Thoracic aorta (tissue), 2 donors: ENCODE data around the gene RPTOR. TPM values are rescaled to one million over a fixed set of nuclear protein-coding genes. Genes with fewer than 3 reads are reported as not detected.

Source experiments
- ATAC-seq: fragments of 150-250 bp; one replicate; pipeline ENCODE4 v1.8.0; 2017; ENCODE audit warnings: low read depth; ENCODE audit not compliant: insufficient number of reproducible peaks, low FRiP score
- DNase-seq: peaks from one replicate; pipeline ENCODE4 v3.0.0-alpha.2; 2020; ENCODE audit warnings: low spot score
- H3K27ac ChIP-seq, 2 donors: fragments of 200-600 bp; sonication (generic); 1 replicate in 1 of 2; 2 replicates in 1 of 2; pipeline ENCODE4 v1.5.1; 2016; ENCODE audit warnings: mild to moderate bottlenecking in 2 of 2, moderate library complexity in 2 of 2
- H3K27me3 ChIP-seq: fragments of 200-600 bp; sonication (generic); replicated peaks from 2 replicates; pipeline ENCODE4 v1.6.0; 2016; ENCODE audit warnings: mild to moderate bottlenecking; ENCODE audit not compliant: insufficient read depth
- H3K36me3 ChIP-seq: fragments of 200-600 bp; sonication (generic); one replicate; pipeline ENCODE4 v1.5.1; 2016
- H3K4me1 ChIP-seq, 2 donors: fragments of 200-600 bp; sonication (generic); 1 replicate in 1 of 2; 2 replicates in 1 of 2; pipeline versions ENCODE4 v1.5.1 to v1.6.0; 2016; ENCODE audit warnings: low read depth in 2 of 2, mild to moderate bottlenecking in 1 of 2; ENCODE audit not compliant: control insufficient read depth in 1 of 2
- H3K4me3 ChIP-seq: fragments of 200-600 bp; sonication (generic); 2 replicates; pipeline ENCODE4 v1.5.1; 2016; ENCODE audit warnings: mild to moderate bottlenecking
- H3K9me3 ChIP-seq: fragments of 200-600 bp; sonication (generic); 2 replicates; pipeline ENCODE4 v1.5.1; 2016
- CTCF ChIP-seq: fragments of 200-600 bp; sonication (generic); IDR thresholded peaks from one replicate; pipeline ENCODE4 v1.5.1; 2019; ENCODE audit warnings: antibody characterized with exemption
- total RNA-seq, 2 donors: library from RNA; depleted of rRNA; stranded (reverse); fragments of >200 nt; gene quantifications; one replicate each; pipeline versions ENCODE4 v1.1.0 to v1.2.3, GENCODE V29; 2016

Gene RPTOR
- total RNA-seq, 2 donors from 2014 or later = 42.0 to 47.4 TPM

DNA sequence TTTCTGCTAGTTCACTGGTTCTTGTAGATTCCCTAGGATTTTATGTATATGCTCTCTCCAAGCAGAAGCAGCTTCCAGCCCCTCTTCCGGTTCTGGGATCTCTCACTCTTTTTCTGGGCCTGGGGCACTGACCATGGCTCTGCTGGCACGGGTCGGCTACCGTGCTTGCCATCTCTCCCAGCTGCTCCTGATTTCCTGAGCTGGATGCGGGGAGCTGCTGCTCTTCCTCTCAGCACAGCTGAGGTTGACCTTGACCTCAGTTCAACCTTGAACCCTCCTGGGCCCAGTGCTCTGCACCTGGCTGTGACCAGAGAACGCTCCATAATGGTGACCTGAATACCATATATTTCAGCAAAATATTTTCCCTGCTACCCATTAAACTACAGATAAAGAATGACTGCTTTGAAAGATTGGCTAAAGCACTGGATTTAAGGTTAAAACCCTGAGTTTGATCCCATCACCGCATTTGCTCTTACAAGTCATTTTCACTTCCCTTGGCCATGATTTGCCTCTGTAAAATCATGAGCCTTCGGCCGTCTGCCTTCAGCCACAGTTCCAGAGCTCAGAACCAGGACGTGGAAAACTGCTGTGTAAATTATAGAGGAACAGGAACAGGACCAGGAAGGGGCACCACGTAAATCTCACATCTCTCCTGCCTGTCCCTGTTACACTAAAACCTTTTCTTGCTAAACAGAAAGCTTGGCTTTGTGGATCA is 316.2 kb downstream of the RPTOR start:
- Histone ChIP-seq H3K36me3 (no peaks in the 10 kb centered on the region), H3K4me1 (peaks cover 17 to 26% of the 10 kb centered on the region in 2 donors), H3K9me3 (no peaks in the 10 kb centered on the region), H3K4me3 (no peak overlapping the region), H3K27ac (no peak overlapping the region), H3K27me3 (no peaks in the 10 kb centered on the region)
- ATAC-seq = no peak
- no peak for DNase-seq
- TF ChIP-seq CTCF = no peak

- DNase-seq (no peak), ATAC-seq (no peak)
- no peak overlapping the region for H3K4me3 ChIP-seq
- TF ChIP-seq CTCF = no peak
- H3K4me1 ChIP-seq = peaks cover 12 to 20% of the 10 kb centered on the region in 2 donors
- no peaks in the 10 kb centered on the region for H3K27me3 ChIP-seq
- H3K27ac ChIP-seq = no peak overlapping the region
- no peaks in the 10 kb centered on the region for H3K36me3 ChIP-seq
- no peaks in the 10 kb centered on the region for H3K9me3 ChIP-seq
These were observed 316.8 kb downstream of the RPTOR start for GRCh38 chr17:80861418-80861815.

GRCh38 chr17:80861892-80862291 is 317.3 kb downstream of the RPTOR start:
- ATAC-seq = no peak
- no peak overlapping the region for H3K27ac ChIP-seq

GRCh38 chr17:80862481-80862961 is 317.9 kb downstream of the RPTOR start:
- no peak for DNase-seq
- H3K4me3 ChIP-seq = no peak overlapping the region
- no peaks in the 10 kb centered on the region for H3K36me3 ChIP-seq
- ATAC-seq = no peak
- H3K9me3 ChIP-seq = no peaks in the 10 kb centered on the region
- peaks cover 9 to 15% of the 10 kb centered on the region in 2 donors for H3K4me1 ChIP-seq
- H3K27me3 ChIP-seq = no peaks in the 10 kb centered on the region
- no peak for TF ChIP-seq CTCF
- no peak overlapping the region for H3K27ac ChIP-seq

More at GRCh38 chr17:80861892-80862291, 317.3 kb downstream of the RPTOR start:
- DNase-seq = no peak
- Histone ChIP-seq H3K9me3 (no peaks in the 10 kb centered on the region), H3K27me3 (no peaks in the 10 kb centered on the region), H3K36me3 (no peaks in the 10 kb centered on the region), H3K4me3 (no peak overlapping the region), H3K4me1 (peaks cover 9 to 17% of the 10 kb centered on the region in 2 donors)
- peak; percentile 26 for TF ChIP-seq CTCF

DNA sequence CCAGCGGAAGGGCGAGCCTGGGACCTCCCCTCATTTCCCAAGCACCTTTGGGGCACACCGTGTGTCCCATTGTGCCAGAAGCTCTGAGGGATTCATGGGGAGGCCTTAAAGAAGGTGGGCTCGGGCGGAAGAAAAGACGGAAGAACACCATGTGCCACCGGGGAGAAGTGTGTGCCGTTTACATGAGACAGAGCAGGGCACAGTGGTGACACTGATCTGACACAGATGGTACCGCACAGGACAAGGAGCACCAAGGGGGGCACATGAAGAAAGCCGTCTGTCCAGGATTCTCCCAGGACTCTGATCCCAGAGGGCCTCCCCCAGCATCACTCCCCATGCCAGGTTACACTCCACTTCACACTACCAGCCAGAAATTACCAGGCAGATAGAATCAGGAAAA is 318.3 kb downstream of the RPTOR start:
- ATAC-seq = no peak

More for the DNA sequence above, 318.3 kb downstream of the RPTOR start:
- no peak overlapping the region for H3K27ac ChIP-seq
- no peak overlapping the region for H3K4me3 ChIP-seq
- H3K36me3 ChIP-seq = no peaks in the 10 kb centered on the region
- TF ChIP-seq CTCF = no peak
- peaks cover 9 to 15% of the 10 kb centered on the region in 2 donors for H3K4me1 ChIP-seq
- H3K27me3 ChIP-seq = no peaks in the 10 kb centered on the region
- H3K9me3 ChIP-seq = no peaks in the 10 kb centered on the region
- DNase-seq = no peak
